Mammary epithelial cell (primary cell): Measurements from ENCODE around the gene DSTN.
"Not testable (repeated sequence)": the region's sequence is repeated elsewhere in the genome, so short reads cannot be mapped to it uniquely, and the experiment has no call there.

Experiments
- EZH2 ChIP-seq: IDR thresholded peaks from 2 replicates; pipeline ENCODE4 v1.6.1; 2012; ENCODE audit warnings: low read length, inconsistent platforms, borderline replicate concordance
- TF ChIP-seq, protein P1 (sequence below), 2 donors: IDR thresholded peaks in 1 of 2; conservative IDR thresholded peaks in 1 of 2; 2 replicates each; pipeline ENCODE4 v1.5.1; 2011 to 2012; ENCODE audit warnings: inconsistent platforms in 2 of 2, low read length in 2 of 2, mild to moderate bottlenecking in 2 of 2, control low read depth in 1 of 2, low read depth in 1 of 2; ENCODE audit not compliant: insufficient read depth in 1 of 2; ENCODE audit errors: extremely low read depth in 1 of 2

- TF ChIP-seq, protein P1, sequence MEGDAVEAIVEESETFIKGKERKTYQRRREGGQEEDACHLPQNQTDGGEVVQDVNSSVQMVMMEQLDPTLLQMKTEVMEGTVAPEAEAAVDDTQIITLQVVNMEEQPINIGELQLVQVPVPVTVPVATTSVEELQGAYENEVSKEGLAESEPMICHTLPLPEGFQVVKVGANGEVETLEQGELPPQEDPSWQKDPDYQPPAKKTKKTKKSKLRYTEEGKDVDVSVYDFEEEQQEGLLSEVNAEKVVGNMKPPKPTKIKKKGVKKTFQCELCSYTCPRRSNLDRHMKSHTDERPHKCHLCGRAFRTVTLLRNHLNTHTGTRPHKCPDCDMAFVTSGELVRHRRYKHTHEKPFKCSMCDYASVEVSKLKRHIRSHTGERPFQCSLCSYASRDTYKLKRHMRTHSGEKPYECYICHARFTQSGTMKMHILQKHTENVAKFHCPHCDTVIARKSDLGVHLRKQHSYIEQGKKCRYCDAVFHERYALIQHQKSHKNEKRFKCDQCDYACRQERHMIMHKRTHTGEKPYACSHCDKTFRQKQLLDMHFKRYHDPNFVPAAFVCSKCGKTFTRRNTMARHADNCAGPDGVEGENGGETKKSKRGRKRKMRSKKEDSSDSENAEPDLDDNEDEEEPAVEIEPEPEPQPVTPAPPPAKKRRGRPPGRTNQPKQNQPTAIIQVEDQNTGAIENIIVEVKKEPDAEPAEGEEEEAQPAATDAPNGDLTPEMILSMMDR (conservative IDR thresholded peaks at IDR 0.05 in 1 of 2, IDR thresholded peaks at IDR 0.05 in 1 of 2; ENCODE audit: extremely low read depth in 1 of 2, insufficient read depth in 1 of 2, low read depth in 1 of 2, low read length in 2 of 2) = not testable (repeated sequence)
- TF ChIP-seq EZH2 = not testable (repeated sequence)
Measured at GRCh38 chr20:17659344-17659743, 89.5 kb downstream of the DSTN start.
